Lung (tissue), 12 donors: ENCODE results near the gene SCPEP1. TPM values are rescaled to one million over a fixed set of nuclear protein-coding genes. Genes with fewer than 3 reads are reported as not detected.

Source experiments
- ATAC-seq: fragments of 200-7000 bp; cut with Tn5 transposase; one replicate; pipeline ENCODE4 v1.9.1; 2020; ENCODE audit warnings: moderate number of reproducible peaks; ENCODE audit not compliant: insufficient read depth, low FRiP score
- DNase-seq, 3 donors: peaks; one replicate each; pipeline ENCODE4 v3.0.0-alpha.2; 2013 to 2017
- H3K27ac ChIP-seq, 2 donors: one replicate each; pipeline ENCODE4 v1.5.1; 2013; ENCODE audit warnings: mild to moderate bottlenecking in 2 of 2, moderate library complexity in 2 of 2, control low read depth in 1 of 2, inconsistent platforms in 1 of 2, low read depth in 1 of 2, low read length in 1 of 2
- H3K27me3 ChIP-seq, 3 donors: one replicate each; pipeline ENCODE4 v1.5.1; 2013; ENCODE audit warnings: low read length in 2 of 3; ENCODE audit not compliant: control insufficient read depth in 3 of 3, insufficient read depth in 3 of 3
- H3K36me3 ChIP-seq, 4 donors: one replicate each; pipeline ENCODE4 v1.5.1; 2013; ENCODE audit warnings: low read length in 4 of 4, mild to moderate bottlenecking in 1 of 4, moderate library complexity in 1 of 4; ENCODE audit not compliant: control insufficient read depth in 4 of 4, insufficient read depth in 4 of 4
- H3K4me1 ChIP-seq, 5 donors: one replicate each; pipeline ENCODE4 v1.5.1; 2013; ENCODE audit warnings: low read length in 5 of 5, mild to moderate bottlenecking in 2 of 5, moderate library complexity in 1 of 5; ENCODE audit not compliant: control insufficient read depth in 5 of 5, insufficient read depth in 5 of 5
- H3K4me3 ChIP-seq: one replicate; pipeline ENCODE4 v1.5.1; 2013; ENCODE audit warnings: mild to moderate bottlenecking, control low read depth, moderate library complexity
- H3K9ac ChIP-seq, 2 donors: one replicate each; pipeline ENCODE4 v1.5.1; 2013; ENCODE audit warnings: low read length in 2 of 2, control low read depth in 1 of 2; ENCODE audit not compliant: insufficient read depth in 1 of 2
- H3K9me3 ChIP-seq, 4 donors: one replicate each; pipeline ENCODE4 v1.5.1; 2013; ENCODE audit warnings: low read length in 3 of 4, mild to moderate bottlenecking in 1 of 4, moderate library complexity in 1 of 4; ENCODE audit not compliant: control insufficient read depth in 4 of 4, insufficient read depth in 3 of 4
- CTCF ChIP-seq: IDR thresholded peaks from 2 replicates; pipeline ENCODE4 v1.5.1; 2012; ENCODE audit warnings: mild to moderate bottlenecking; ENCODE audit errors: control extremely low read depth, extremely low read depth
- WGBS, 2 donors: extraction: QIAGEN DNeasy Blood & Tissue Kit; methylation state at CpG; one replicate each; pipeline ENCODE4 v1.1.7; 2013; 5-methylcytosine and 5-hydroxymethylcytosine counted together
- polyA plus RNA-seq, 2 donors: library from polyadenylated mRNA; stranded (reverse); fragments of 200-250 nt; gene quantifications; one replicate each; pipeline ENCODE4 v1.2.1, GENCODE V29; 2013
- total RNA-seq, 2 donors: library from RNA; depleted of rRNA in 1 of 2; stranded (reverse); fragments of >200 nt in 1 of 2; gene quantifications; one replicate each; pipeline ENCODE4 v1.2.1, GENCODE V29; 2014 to 2021
- donor health status: control.
- donor health status: control.
- donor health status: Bipolar disorder and iron deficiency.
- donor health status: healthy.
- donor health status: DM: yes; HTN: yes; CAD: no.

SCPEP1 gene
- total and polyA plus RNA-seq, 4 donors, result 49.5 to 122 (median 91.2) TPM

GRCh38 chr17:57038486-57038885, 60.6 kb downstream of the SCPEP1 start:
- 68 to 85% methylated on average over 3 of the region's 3 CpGs for WGBS, 2 donors

GRCh38 chr17:57040571-57040970, 62.6 kb downstream of the SCPEP1 start:
- TF ChIP-seq CTCF, result no peak
- no peaks in the 10 kb centered on the region for H3K9me3 ChIP-seq
- H3K27ac ChIP-seq, result no peak overlapping the region
- H3K27me3 ChIP-seq, result peaks cover 0 to 29% (median 12%) of the 10 kb centered on the region in 3 donors
- peaks cover 0 to 9% (median 4%) of the 10 kb centered on the region in 5 donors for H3K4me1 ChIP-seq
- WGBS, 2 donors, result 69 to 81% methylated on average over 2 of the region's 2 CpGs
- H3K9ac ChIP-seq, result no peak overlapping the region
- no peak overlapping the region for H3K4me3 ChIP-seq
- H3K36me3 ChIP-seq, result no peaks in the 10 kb centered on the region
- DNase-seq, result no peak
- ATAC-seq, result no peak

More at GRCh38 chr17:57038486-57038885, 60.6 kb downstream of the SCPEP1 start:
- Histone ChIP-seq H3K4me1 (peaks cover 0 to 17% (median 2%) of the 10 kb centered on the region in 5 donors), H3K9me3 (no peaks in the 10 kb centered on the region), H3K9ac (no peak overlapping the region), H3K27ac (no peak overlapping the region), H3K27me3 (peaks cover 0 to 14% (median 3%) of the 10 kb centered on the region in 3 donors), H3K4me3 (no peak overlapping the region), H3K36me3 (no peaks in the 10 kb centered on the region)
- TF ChIP-seq CTCF, result no peak
- ATAC-seq, result no peak
- no peak for DNase-seq

- Histone ChIP-seq H3K9ac (no peak overlapping the region), H3K4me3 (no peak overlapping the region), H3K36me3 (no peaks in the 10 kb centered on the region), H3K27me3 (peaks cover 0 to 42% (median 18%) of the 10 kb centered on the region in 3 donors), H3K4me1 (peaks cover 0 to 8% (median 0%) of the 10 kb centered on the region in 5 donors), H3K27ac (no peak overlapping the region), H3K9me3 (no peaks in the 10 kb centered on the region)
- DNase-seq (no peak), ATAC-seq (no peak)
- no peak for TF ChIP-seq CTCF
- 86 to 90% methylated on average over 4 of the region's 4 CpGs for WGBS, 2 donors
Measured at GRCh38 chr17:57043276-57043675, 65.3 kb downstream of the SCPEP1 start.
